SU-DHL-6 (cell line): Measurements from ENCODE around the gene ABCC4.

Experiments used
- H2AFZ ChIP-seq: fragments of 200-600 bp; sonication (generic); 2 replicates; pipeline ENCODE4 v1.6.1; 2014; ENCODE audit warnings: low read depth, mild to moderate bottlenecking, moderate library complexity, mixed read lengths, antibody characterized with exemption, low read length; ENCODE audit not compliant: severe bottlenecking
- H3F3A ChIP-seq: fragments of 200-600 bp; shearing (Covaris generic); 2 replicates; pipeline ENCODE4 v1.6.0; 2016; ENCODE audit warnings: antibody characterized with exemption, mild to moderate bottlenecking; ENCODE audit not compliant: insufficient read depth
- H3K27ac ChIP-seq: fragments of 200-600 bp; sonication (generic); 2 replicates; pipeline ENCODE4 v1.5.1; 2016; ENCODE audit warnings: low read depth, mild to moderate bottlenecking, low read length, moderate library complexity, mixed read lengths
- H3K27me3 ChIP-seq: fragments of 200-600 bp; sonication (generic), shearing (Covaris generic); 2 replicates; pipeline ENCODE4 v1.6.0; 2014; ENCODE audit warnings: mild to moderate bottlenecking, low read length
- H3K36me3 ChIP-seq: fragments of 200-600 bp; sonication (generic); 2 replicates; pipeline ENCODE4 v1.6.1; 2014; ENCODE audit warnings: mild to moderate bottlenecking, low read length, mixed read lengths
- H3K4me2 ChIP-seq: fragments of 300-600, 200-600 bp; shearing (Covaris generic), sonication (generic); 2 replicates; pipeline ENCODE4 v1.6.0; 2014; ENCODE audit warnings: low read length, low read depth, mild to moderate bottlenecking; ENCODE audit not compliant: poor library complexity, severe bottlenecking
- H3K4me3 ChIP-seq: fragments of 200-600 bp; sonication (generic); 2 replicates; pipeline ENCODE4 v1.5.1; 2014; ENCODE audit warnings: antibody characterized with exemption, low read length, mild to moderate bottlenecking, mixed read lengths; ENCODE audit not compliant: insufficient read depth, poor library complexity, severe bottlenecking
- H3K79me2 ChIP-seq: fragments of 200-600 bp; sonication (generic); 2 replicates; pipeline ENCODE4 v1.6.1; 2014; ENCODE audit warnings: mild to moderate bottlenecking, low read length, moderate library complexity; ENCODE audit not compliant: insufficient read depth
- H3K9ac ChIP-seq: fragments of 200-600 bp; sonication (generic); 2 replicates; pipeline ENCODE4 v1.7.0; 2014; ENCODE audit warnings: mild to moderate bottlenecking, low read length
- H3K9me2 ChIP-seq: fragments of 200-600 bp; sonication (generic); replicated peaks from 2 replicates; pipeline ENCODE4 v1.6.1; 2014; ENCODE audit warnings: low read length; ENCODE audit not compliant: insufficient read depth
- H3K9me3 ChIP-seq: fragments of 200-600 bp; sonication (generic); 2 replicates; pipeline ENCODE4 v1.6.1; 2014; ENCODE audit warnings: low read length, mixed read lengths; ENCODE audit not compliant: insufficient read depth
- H4K20me1 ChIP-seq: fragments of 200-600 bp; sonication (generic); 2 replicates; pipeline ENCODE4 v1.6.1; 2014; ENCODE audit warnings: low read depth, mild to moderate bottlenecking, antibody characterized with exemption, low read length, moderate library complexity, mixed read lengths
- CTCF ChIP-seq: fragments of 200-600 bp; sonication (generic); IDR thresholded peaks from one replicate; pipeline ENCODE4 v1.5.1; 2017; ENCODE audit warnings: antibody characterized with exemption, mild to moderate bottlenecking, low read length, moderate library complexity; ENCODE audit not compliant: insufficient read depth, poor library complexity, severe bottlenecking
- EZH2phosphoT487 ChIP-seq: fragments of 200-600 bp; sonication (generic), shearing (Covaris generic); conservative IDR thresholded peaks from 2 replicates; pipeline ENCODE4 v1.6.1; 2018; ENCODE audit warnings: mild to moderate bottlenecking, antibody characterized with exemption, low read length, moderate library complexity, mixed read lengths

ABCC4 gene

GRCh38 chr13:95050800-95051615 is 250.2 kb downstream of the ABCC4 start:
- H3K4me3 ChIP-seq, result no peak overlapping the region
- H3F3A ChIP-seq, result no peaks in the 10 kb centered on the region
- no peaks in the 10 kb centered on the region for H3K36me3 ChIP-seq
- H3K79me2 ChIP-seq, result no peaks in the 10 kb centered on the region
- H3K9me3 ChIP-seq, result no peaks in the 10 kb centered on the region
- H2AFZ ChIP-seq, result no peak overlapping the region
- H4K20me1 ChIP-seq, result no peaks in the 10 kb centered on the region
- TF ChIP-seq EZH2phosphoT487 (no peak), CTCF (no peak)
- no peak overlapping the region for H3K27ac ChIP-seq
- no peak overlapping the region for H3K9ac ChIP-seq
- no peaks in the 10 kb centered on the region for H3K9me2 ChIP-seq
- H3K27me3 ChIP-seq, result no peaks in the 10 kb centered on the region
- no peak overlapping the region for H3K4me2 ChIP-seq

- no peak overlapping the region for H3K9ac ChIP-seq
- H3K4me2 ChIP-seq, result no peak overlapping the region
- H3K27me3 ChIP-seq, result no peaks in the 10 kb centered on the region
- no peak overlapping the region for H3K27ac ChIP-seq
- no peaks in the 10 kb centered on the region for H4K20me1 ChIP-seq
- H2AFZ ChIP-seq, result no peak overlapping the region
- no peaks in the 10 kb centered on the region for H3K36me3 ChIP-seq
- H3F3A ChIP-seq, result no peaks in the 10 kb centered on the region
- no peaks in the 10 kb centered on the region for H3K79me2 ChIP-seq
- no peaks in the 10 kb centered on the region for H3K9me3 ChIP-seq
- no peak overlapping the region for H3K4me3 ChIP-seq
- TF ChIP-seq CTCF, result no peak
- no peaks in the 10 kb centered on the region for H3K9me2 ChIP-seq
Measured at GRCh38 chr13:95049772-95050171, 251.5 kb downstream of the ABCC4 start.

GRCh38 chr13:95044452-95045205 is 256.6 kb downstream of the ABCC4 start:
- Histone ChIP-seq H3K4me2 (no peak overlapping the region), H4K20me1 (no peaks in the 10 kb centered on the region), H3K9me3 (no peaks in the 10 kb centered on the region), H3K27me3 (no peaks in the 10 kb centered on the region), H3K4me3 (no peak overlapping the region), H3K27ac (no peak overlapping the region), H2AFZ (no peak overlapping the region), H3K79me2 (no peaks in the 10 kb centered on the region), H3K36me3 (no peaks in the 10 kb centered on the region), H3K9ac (no peak overlapping the region), H3F3A (no peaks in the 10 kb centered on the region), H3K9me2 (no peaks in the 10 kb centered on the region)
- TF ChIP-seq CTCF (no peak), EZH2phosphoT487 (no peak)
